Measurements from ENCODE around the gene GRB10.

GRB10 gene

DNA sequence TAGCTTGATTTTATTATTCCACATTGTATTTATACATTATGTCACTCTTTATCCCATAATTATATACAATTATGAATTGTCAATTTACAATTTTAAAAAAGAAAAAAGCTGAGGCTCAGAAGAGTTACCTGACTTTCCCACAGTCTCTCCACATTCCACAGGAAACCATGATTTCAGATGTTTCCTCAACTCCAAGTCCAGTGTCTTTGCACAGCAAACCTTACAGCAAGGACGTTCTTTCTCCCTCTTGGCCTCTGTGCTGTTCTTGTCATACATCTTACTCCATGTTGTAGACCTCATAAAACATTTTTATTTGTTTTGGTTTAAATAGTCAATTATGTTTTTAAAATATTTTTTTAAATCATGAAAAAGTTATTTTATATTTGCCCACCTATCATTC lies 34.9 kb upstream of the GRB10 start:
- Histone ChIP-seq H3K4me1 (ENCODE audit: control insufficient read depth, insufficient read depth, low read length) (peaks cover 15% of the 10 kb centered on the region), H3K4me2 (ENCODE audit: low read length) (no peak overlapping the region), H3K4me3 (ENCODE audit: low read length) (no peak overlapping the region), H3K9me3 (replicated peaks; ENCODE audit: low read length) (no peaks in the 10 kb centered on the region), H3K36me3 (ENCODE audit: insufficient read depth, low read length) (no peaks in the 10 kb centered on the region), H3K27me3 (ENCODE audit: control insufficient read depth, insufficient read depth, low read length) (no peaks in the 10 kb centered on the region), H3K9ac (ENCODE audit: low read depth, low read length) (no peak overlapping the region)

- no peaks in the 10 kb centered on the region for H3K36me3 ChIP-seq (ENCODE audit: insufficient read depth, low read length)
- no peak overlapping the region for H3K9ac ChIP-seq (ENCODE audit: low read depth, low read length)
- H3K4me3 ChIP-seq (ENCODE audit: low read length), result no peak overlapping the region
- no peaks in the 10 kb centered on the region for H3K4me1 ChIP-seq (ENCODE audit: control insufficient read depth, insufficient read depth, low read length)
- H3K4me2 ChIP-seq (ENCODE audit: low read length), result no peak overlapping the region
- no peaks in the 10 kb centered on the region for H3K9me3 ChIP-seq (replicated peaks; ENCODE audit: low read length)
- peaks cover 10% of the 10 kb centered on the region for H3K27me3 ChIP-seq (ENCODE audit: control insufficient read depth, insufficient read depth, low read length)
Measured at GRCh38 chr7:50815138-50815537, 32.4 kb upstream of the GRB10 start.

GRCh38 chr7:50814166-50814565 lies 31.5 kb upstream of the GRB10 start:
- no peak overlapping the region for H3K9ac ChIP-seq (ENCODE audit: low read depth, low read length)
- no peak overlapping the region for H3K4me3 ChIP-seq (ENCODE audit: low read length)
- no peaks in the 10 kb centered on the region for H3K36me3 ChIP-seq (ENCODE audit: insufficient read depth, low read length)
- no peaks in the 10 kb centered on the region for H3K4me1 ChIP-seq (ENCODE audit: control insufficient read depth, insufficient read depth, low read length)
- peaks cover 12% of the 10 kb centered on the region for H3K27me3 ChIP-seq (ENCODE audit: control insufficient read depth, insufficient read depth, low read length)
- H3K4me2 ChIP-seq (ENCODE audit: low read length), result no peak overlapping the region
- no peaks in the 10 kb centered on the region for H3K9me3 ChIP-seq (replicated peaks; ENCODE audit: low read length)

- peaks cover 17% of the 10 kb centered on the region for H3K27me3 ChIP-seq (ENCODE audit: control insufficient read depth, insufficient read depth, low read length)
- no peak overlapping the region for H3K9ac ChIP-seq (ENCODE audit: low read depth, low read length)
- H3K36me3 ChIP-seq (ENCODE audit: insufficient read depth, low read length), result no peaks in the 10 kb centered on the region
- no peak overlapping the region for H3K4me3 ChIP-seq (ENCODE audit: low read length)
- no peak overlapping the region for H3K4me2 ChIP-seq (ENCODE audit: low read length)
- no peaks in the 10 kb centered on the region for H3K9me3 ChIP-seq (replicated peaks; ENCODE audit: low read length)
- H3K4me1 ChIP-seq (ENCODE audit: control insufficient read depth, insufficient read depth, low read length), result no peaks in the 10 kb centered on the region
Measured at GRCh38 chr7:50812841-50813475, 30.3 kb upstream of the GRB10 start.

GRCh38 chr7:50812094-50812493 lies 29.4 kb upstream of the GRB10 start:
- Histone ChIP-seq H3K4me1 (ENCODE audit: control insufficient read depth, insufficient read depth, low read length) (peaks cover 3% of the 10 kb centered on the region), H3K9ac (ENCODE audit: low read depth, low read length) (no peak overlapping the region), H3K4me2 (ENCODE audit: low read length) (no peak overlapping the region), H3K9me3 (replicated peaks; ENCODE audit: low read length) (no peaks in the 10 kb centered on the region), H3K36me3 (ENCODE audit: insufficient read depth, low read length) (no peaks in the 10 kb centered on the region), H3K27me3 (ENCODE audit: control insufficient read depth, insufficient read depth, low read length) (peaks cover 17% of the 10 kb centered on the region), H3K4me3 (ENCODE audit: low read length) (no peak overlapping the region)

DNA sequence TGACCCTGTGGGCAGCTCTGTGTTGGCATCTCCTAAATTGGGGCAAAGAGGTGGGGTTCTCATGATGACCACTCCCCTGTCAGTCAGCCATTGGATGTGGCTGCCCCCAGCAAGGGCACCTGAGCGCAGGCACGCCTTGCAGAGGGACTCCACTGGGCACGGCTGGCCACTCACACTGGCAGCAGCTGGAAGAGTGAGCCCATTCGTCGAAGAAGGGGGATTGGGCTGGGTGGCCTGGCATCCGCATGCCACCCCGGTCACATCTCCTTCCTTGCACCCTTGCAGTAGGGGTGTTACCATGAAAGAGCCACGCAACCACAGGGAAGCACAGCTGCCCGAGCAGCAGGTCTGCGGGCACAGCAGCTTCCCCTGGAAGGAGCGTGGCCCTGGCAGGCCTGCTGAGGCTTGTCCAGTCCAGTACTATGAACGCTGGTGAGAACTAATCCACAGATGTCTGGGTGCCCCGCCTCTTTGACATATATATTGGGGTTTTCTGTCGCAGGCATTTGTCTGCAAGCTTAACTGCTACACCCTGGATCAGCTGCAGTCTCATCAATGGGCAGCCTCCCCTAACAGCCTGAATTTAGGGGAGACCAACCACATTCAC lies 25.7 kb upstream of the GRB10 start:
- no peak overlapping the region for H3K4me2 ChIP-seq (ENCODE audit: low read length)
- peaks cover 15% of the 10 kb centered on the region for H3K4me1 ChIP-seq (ENCODE audit: control insufficient read depth, insufficient read depth, low read length)
- H3K36me3 ChIP-seq (ENCODE audit: insufficient read depth, low read length), result no peaks in the 10 kb centered on the region
- no peak overlapping the region for H3K9ac ChIP-seq (ENCODE audit: low read depth, low read length)
- H3K27me3 ChIP-seq (ENCODE audit: control insufficient read depth, insufficient read depth, low read length), result peaks cover 17% of the 10 kb centered on the region
- no peaks in the 10 kb centered on the region for H3K9me3 ChIP-seq (replicated peaks; ENCODE audit: low read length)
- H3K4me3 ChIP-seq (ENCODE audit: low read length), result no peak overlapping the region

- no peak overlapping the region for H3K4me2 ChIP-seq (ENCODE audit: low read length)
- no peak overlapping the region for H3K4me3 ChIP-seq (ENCODE audit: low read length)
- H3K27me3 ChIP-seq (ENCODE audit: control insufficient read depth, insufficient read depth, low read length), result peaks cover 17% of the 10 kb centered on the region
- H3K4me1 ChIP-seq (ENCODE audit: control insufficient read depth, insufficient read depth, low read length), result peaks cover 21% of the 10 kb centered on the region
- no peak overlapping the region for H3K9ac ChIP-seq (ENCODE audit: low read depth, low read length)
- H3K36me3 ChIP-seq (ENCODE audit: insufficient read depth, low read length), result no peaks in the 10 kb centered on the region
- H3K9me3 ChIP-seq (replicated peaks; ENCODE audit: low read length), result no peaks in the 10 kb centered on the region
Measured at GRCh38 chr7:50807026-50807730, 24.5 kb upstream of the GRB10 start.

DNA sequence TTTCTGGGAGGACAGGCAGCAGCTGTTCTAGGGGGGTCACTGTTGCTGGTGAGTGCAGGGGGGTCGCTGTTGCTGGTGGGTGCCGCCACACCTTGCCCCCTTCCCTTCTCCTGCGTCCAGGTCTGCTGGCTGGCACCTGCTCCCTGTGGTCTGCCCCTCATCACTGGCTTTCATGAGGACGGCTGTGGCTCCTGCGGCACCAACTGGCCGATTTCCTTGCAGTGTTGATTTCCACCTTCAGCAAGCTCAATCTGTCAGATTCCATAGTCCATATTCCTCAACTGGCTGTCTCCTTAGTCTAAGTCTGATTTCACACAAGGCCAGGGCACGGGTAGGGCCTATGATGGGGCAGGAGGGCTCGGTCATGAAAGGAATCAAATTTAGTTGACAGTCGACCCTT lies 23.4 kb upstream of the GRB10 start:
- H3K27me3 ChIP-seq (ENCODE audit: control insufficient read depth, insufficient read depth, low read length), result peaks cover 19% of the 10 kb centered on the region

DNA sequence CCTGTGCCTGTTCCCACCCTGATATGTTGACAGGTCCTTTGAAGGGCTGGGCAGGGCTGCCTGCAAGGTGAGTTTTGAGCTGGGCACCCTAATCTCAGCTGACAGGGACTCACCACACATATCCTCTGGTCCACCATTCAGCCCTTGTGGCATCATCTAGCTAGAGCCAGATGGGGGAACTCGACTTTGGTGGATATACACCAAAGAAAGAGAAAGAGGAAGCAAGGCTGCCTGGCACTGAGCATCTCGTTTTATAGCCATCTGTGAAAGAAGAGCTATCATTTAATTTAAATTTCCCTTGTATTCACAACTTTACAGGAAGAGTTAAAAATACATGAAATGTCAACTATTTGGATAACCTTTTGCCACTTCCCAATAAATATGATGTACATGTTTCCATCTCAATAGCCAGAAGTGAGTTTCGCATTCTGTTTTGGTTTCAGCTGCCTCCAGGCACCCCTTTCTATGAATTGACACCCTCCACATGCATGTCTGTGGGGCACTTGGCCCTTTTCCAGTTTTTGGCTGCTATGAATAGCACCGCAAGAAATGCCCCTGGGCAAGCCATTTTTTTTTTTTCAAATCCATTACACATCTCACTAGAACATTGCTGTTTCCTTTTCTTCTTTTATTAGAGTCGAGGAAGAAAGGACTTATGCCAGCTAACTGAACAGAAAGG lies 22.9 kb upstream of the GRB10 start:
- peaks cover 21% of the 10 kb centered on the region for H3K4me1 ChIP-seq (ENCODE audit: control insufficient read depth, insufficient read depth, low read length)
- no peak overlapping the region for H3K4me3 ChIP-seq (ENCODE audit: low read length)
- peaks cover 21% of the 10 kb centered on the region for H3K27me3 ChIP-seq (ENCODE audit: control insufficient read depth, insufficient read depth, low read length)
- H3K9me3 ChIP-seq (replicated peaks; ENCODE audit: low read length), result no peaks in the 10 kb centered on the region
- H3K36me3 ChIP-seq (ENCODE audit: insufficient read depth, low read length), result no peaks in the 10 kb centered on the region
- H3K4me2 ChIP-seq (ENCODE audit: low read length), result no peak overlapping the region
- no peak overlapping the region for H3K9ac ChIP-seq (ENCODE audit: low read depth, low read length)

More for the DNA sequence above, 23.4 kb upstream of the GRB10 start:
- no peak overlapping the region for H3K4me3 ChIP-seq (ENCODE audit: low read length)
- H3K36me3 ChIP-seq (ENCODE audit: insufficient read depth, low read length), result no peaks in the 10 kb centered on the region
- H3K9ac ChIP-seq (ENCODE audit: low read depth, low read length), result no peak overlapping the region
- H3K9me3 ChIP-seq (replicated peaks; ENCODE audit: low read length), result no peaks in the 10 kb centered on the region
- no peak overlapping the region for H3K4me2 ChIP-seq (ENCODE audit: low read length)
- H3K4me1 ChIP-seq (ENCODE audit: control insufficient read depth, insufficient read depth, low read length), result peaks cover 21% of the 10 kb centered on the region

DNA sequence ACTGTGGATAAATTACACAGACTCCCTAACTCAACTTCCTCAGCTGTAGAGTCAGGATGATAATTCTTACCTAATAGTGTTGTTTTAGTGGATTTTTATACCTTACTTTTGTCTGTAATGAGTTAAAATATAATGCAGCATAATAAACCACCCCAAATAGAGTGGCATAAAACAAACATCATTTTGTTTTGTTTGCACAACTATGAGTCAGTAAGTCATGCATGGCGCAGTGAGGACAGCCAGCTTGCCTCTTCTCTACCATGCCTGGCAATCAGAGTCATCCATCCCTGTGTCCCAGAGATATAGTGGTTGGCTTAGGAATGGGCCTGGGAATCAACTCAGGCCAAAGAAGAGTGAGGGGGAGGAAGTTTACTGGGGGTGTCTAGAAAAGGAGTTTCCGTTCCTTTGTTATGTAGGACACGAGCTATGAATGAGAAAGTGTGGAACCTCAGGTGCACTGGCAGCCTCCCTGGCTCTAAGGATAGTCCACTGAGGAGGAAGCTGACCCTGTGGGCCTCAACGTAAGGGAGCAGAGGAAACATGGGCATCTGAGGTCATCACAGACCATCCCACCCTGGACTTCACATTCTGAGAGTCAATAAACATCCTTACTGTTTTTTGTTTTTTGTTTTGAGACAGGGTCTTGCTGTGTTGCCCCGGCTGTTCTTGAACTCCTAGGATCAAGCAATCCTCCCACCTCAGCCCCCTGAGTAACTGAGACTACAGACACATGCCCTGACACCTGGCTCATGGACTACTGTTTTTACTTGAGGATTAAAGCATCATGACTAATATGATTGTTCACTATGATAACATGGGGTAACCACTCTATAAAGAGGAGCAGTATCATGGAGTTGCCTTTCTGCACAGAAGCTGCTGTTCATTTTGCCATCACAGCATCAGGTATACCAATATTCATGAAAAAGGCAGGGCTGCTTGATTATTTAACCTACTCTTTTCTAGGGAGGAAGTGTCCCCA lies 21.0 kb upstream of the GRB10 start:
- Histone ChIP-seq H3K4me2 (ENCODE audit: low read length) (peak overlapping the region; percentile 10), H3K9me3 (replicated peaks; ENCODE audit: low read length) (no peaks in the 10 kb centered on the region), H3K36me3 (ENCODE audit: insufficient read depth, low read length) (no peaks in the 10 kb centered on the region), H3K4me3 (ENCODE audit: low read length) (no peak overlapping the region), H3K4me1 (ENCODE audit: control insufficient read depth, insufficient read depth, low read length) (peaks cover 21% of the 10 kb centered on the region), H3K9ac (ENCODE audit: low read depth, low read length) (no peak overlapping the region), H3K27me3 (ENCODE audit: control insufficient read depth, insufficient read depth, low read length) (peaks cover 21% of the 10 kb centered on the region)

GRCh38 chr7:50801907-50802306 lies 19.2 kb upstream of the GRB10 start:
- H3K9me3 ChIP-seq (replicated peaks; ENCODE audit: low read length), result no peaks in the 10 kb centered on the region
- no peak overlapping the region for H3K4me3 ChIP-seq (ENCODE audit: low read length)
- H3K4me2 ChIP-seq (ENCODE audit: low read length), result no peak overlapping the region
- H3K4me1 ChIP-seq (ENCODE audit: control insufficient read depth, insufficient read depth, low read length), result peaks cover 17% of the 10 kb centered on the region
- H3K27me3 ChIP-seq (ENCODE audit: control insufficient read depth, insufficient read depth, low read length), result peaks cover 21% of the 10 kb centered on the region
- no peaks in the 10 kb centered on the region for H3K36me3 ChIP-seq (ENCODE audit: insufficient read depth, low read length)
- no peak overlapping the region for H3K9ac ChIP-seq (ENCODE audit: low read depth, low read length)

Data from skeletal muscle satellite cell (primary cell).